HG03521 (cell line): Measurements from ENCODE around the gene HOXA7.

Experiments used
- ATAC-seq: cut with Tn5 transposase; IDR thresholded peaks from one replicate; pipeline ENCODE4 v1.9.1; 2021; ENCODE audit warnings: mild to moderate bottlenecking, moderate library complexity; ENCODE audit not compliant: unreplicated experiment

HOXA7 gene

GRCh38 chr7:27122077-27122910, 34.2 kb downstream of the HOXA7 start:
- ATAC-seq = no peak

DNA sequence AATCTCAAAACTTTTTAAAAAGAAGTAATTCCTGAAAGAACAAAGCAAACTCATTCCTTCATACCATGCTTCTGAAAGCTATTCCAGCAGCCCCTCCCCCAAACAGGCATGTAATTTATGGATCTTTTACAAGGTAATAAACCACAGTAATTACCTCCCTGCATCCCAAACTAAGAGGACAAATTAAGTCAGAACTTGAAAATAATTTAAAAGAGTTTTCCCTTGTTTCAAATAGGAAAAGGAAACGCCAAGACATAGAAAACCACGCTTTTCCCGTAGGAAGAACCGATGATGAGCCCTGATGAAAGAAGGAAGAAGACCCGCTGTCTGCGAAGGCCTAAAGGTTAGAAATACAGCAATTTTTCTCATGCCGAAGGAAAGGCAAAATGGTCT, 34.8 kb downstream of the HOXA7 start:
- no peak for ATAC-seq

- no peak for ATAC-seq
Measured at GRCh38 chr7:27119412-27119911, 37.0 kb downstream of the HOXA7 start.

DNA sequence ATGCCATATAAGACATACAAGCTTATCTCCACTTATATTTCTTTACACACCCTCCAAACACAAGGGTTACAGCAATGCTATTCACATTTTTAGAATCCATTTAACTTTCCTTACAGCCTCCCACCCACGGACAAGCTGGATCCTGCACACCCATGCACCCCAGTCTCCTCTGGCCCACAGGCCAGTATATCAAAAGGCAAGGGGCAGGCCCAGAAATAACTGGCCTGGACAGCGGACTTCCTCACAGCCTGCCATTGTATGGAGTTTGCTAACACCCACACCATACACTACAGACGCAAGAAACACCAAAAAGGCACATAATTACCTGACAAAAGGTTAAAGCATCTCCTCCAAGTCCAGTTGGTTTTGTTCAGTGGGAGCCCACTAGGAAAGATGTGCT, 37.9 kb downstream of the HOXA7 start:
- ATAC-seq = no peak

DNA sequence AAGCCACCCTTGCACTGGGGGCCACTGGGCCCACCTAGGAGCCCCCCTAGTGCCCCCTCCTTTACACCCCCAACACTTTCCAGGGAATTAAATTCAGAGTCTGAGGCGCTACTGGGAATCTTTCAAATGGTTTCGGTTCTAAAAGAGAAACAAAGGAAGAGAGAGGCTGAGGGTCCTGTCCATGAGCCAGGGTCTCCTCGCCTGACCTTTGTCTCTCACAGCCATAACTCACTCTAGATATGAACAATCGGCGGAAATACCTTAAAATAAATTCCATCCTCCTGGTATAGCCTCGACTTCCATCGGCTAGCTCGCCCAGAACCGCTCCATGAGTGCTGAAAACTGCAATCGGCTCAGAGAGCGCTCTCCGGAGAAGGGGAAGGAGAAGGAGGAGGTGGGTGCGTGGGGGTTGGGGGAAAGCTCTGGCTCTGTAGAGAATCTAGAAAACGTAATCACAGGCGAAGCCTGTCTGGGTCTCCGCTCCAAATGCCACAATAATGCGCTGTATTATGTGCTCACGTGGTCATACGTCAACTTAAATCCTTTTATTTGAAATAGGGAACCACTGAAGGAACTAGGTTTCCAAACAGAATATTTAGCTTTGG, 38.5 kb downstream of the HOXA7 start:
- ATAC-seq = no peak

GRCh38 chr7:27116962-27117886, 39.3 kb downstream of the HOXA7 start:
- ATAC-seq = no peak

GRCh38 chr7:27116031-27116961, 40.2 kb downstream of the HOXA7 start:
- ATAC-seq = no peak

- no peak for ATAC-seq
Measured at GRCh38 chr7:27115221-27116026, 41.1 kb downstream of the HOXA7 start.

DNA sequence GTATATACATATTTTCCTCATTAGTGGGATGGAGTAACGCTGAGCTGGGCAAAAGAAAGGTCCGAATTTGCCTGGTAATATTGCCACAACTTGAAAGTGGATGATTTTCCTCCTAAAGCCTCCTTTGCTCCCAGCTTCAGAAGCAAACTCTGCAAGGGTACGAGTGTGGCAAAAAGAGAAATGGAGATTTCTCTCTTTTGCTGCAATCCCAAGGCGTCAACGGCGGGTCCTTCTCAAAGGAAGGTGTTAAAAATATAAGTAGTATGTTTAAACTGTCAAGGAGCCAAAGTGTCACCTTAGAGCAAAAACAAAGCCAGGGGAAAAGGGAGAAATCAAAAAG, 41.6 kb downstream of the HOXA7 start:
- no peak for ATAC-seq

DNA sequence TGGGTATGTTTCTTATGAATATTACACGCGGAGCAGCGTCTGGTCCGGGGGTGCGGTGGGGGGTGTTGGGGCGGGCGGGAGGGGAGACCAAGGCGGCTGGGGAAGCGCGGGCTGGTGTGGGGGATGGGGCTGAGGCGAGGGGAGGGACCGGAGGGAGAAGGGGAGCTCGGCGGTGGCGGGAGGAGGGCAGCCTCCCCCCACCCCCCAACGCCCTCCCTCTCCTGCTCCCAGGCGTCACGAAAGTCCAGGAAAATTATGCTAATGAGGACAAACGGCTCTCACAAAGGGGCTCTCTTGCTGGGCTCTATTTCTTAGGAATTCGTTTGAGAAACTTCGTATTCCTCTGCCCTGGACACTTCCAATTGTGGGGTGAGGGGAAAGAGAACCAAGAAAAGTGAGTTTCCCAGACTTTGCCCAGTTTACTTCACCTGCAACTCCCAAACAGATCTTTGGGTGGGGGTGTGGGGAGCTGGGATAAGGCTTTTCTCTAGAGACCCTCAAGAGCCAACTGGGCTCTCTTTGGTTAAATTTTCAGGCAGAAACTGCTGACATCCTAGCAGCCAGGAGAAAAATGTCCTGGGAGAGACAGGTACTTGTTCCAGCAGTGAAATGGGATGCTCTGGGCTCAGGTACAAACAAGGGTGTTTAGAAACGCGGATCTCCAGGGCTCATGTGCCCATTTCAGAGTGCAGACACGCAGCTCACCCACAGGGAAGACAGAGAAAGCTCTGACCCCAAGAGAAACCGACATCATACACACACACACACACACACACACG, 42.3 kb downstream of the HOXA7 start:
- no peak for ATAC-seq

DNA sequence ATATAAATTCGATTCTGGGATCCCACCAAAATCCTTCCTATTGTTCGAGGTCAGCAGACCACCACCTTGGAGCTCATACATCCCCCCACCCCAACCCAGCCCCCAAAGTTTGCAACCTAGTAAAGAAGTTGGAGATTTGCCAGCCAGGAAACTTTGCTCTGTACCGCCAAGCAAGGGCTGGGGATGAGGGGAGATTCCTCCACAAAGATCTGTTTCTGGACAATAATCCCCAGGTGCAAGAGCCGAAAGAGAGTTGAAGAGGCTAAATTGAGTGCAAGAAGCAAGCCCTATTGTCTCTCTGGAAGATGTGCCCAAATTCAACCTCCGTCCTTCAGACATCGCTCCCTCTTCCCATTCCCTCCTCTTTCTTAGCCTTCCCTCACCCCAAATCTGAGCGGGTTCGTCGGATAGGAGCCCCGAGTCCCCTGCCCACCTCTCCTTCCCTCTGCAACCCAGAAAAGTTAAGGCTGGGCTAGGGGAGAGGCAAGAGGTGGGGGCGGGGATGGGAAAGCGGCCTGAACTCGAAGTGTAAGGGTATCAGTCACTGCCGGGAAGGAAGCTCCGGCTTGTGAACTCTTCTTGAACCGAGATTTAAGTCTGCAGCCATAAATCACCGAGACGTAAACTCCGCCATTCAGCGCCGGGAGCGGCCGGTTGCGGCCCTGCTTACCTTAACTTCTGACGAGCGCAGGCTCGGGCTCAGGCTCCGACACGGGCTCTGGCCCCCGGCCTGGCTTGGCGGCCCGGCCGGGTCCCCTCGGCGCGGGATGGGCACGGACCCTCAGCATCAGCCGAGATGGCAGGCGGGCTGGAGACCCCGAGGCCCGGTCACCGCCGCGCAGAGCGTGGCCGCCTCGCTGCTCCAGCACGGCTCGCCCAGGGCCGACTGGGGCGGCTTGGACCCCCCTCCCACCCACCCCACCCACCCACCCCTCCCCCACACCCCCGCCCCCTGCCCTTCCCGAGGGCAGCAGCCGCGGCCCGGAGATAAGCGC, 43.2 kb downstream of the HOXA7 start:
- ATAC-seq = no peak

- ATAC-seq = no peak
Measured at GRCh38 chr7:27112361-27112760, 44.1 kb downstream of the HOXA7 start.

DNA sequence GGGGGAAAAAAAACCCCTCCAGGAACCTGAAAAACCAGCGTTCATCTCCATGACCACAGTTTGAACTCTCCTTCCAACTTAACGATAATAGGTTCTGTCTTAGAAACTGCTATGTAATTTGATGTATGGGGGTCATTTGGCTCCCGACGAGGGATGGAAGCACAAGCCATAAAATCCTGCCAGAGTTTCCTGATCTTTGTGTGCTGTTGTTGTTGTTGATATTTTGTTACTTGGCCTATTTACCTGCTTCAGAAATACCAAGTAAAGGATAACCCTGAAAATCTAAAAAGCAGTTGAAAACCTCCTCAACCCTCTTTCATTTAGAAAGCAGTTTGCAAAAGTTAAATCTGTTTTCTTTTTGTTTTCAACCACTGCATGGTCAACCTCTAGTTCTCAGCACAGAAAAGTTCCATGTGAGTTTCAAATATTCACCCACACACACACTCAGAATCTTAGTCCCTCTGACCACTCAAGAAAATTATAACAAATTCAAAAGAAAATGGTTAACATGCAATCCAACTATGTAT, 44.7 kb downstream of the HOXA7 start:
- no peak for ATAC-seq

DNA sequence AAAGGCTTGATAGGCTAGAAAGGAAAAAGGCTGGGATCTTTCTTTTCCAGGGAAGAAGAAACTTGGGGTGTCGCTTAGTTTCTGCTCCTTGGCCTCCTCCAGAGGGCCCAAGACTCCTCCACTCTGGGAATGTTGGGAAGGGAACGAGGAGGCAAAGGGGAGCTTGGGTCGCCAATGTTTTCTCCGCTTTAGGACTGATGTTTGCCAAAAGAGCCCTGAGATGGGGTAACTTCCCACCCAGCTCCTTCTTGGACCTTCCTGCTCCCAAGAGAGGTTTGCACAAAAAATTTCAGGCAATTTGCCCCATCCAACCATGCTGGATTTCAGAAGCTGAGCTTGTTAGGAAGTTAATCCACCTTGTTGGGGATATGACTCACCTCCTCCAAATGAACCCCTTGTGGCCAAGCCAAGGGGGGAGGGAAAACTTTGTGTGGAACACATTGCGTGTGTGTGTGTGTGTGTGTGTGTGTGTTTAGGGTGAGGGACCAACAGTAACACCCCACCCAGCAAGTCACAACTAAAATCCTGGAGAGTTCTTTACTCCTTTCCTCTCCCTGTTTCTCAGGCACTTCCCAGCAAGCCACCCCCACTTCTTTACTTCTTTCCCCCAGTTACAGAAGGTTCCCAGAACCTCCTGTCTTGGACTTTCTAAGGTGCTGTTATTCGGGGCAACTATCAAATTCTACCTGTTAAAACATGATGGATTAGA, 45.3 kb downstream of the HOXA7 start:
- no peak for ATAC-seq

DNA sequence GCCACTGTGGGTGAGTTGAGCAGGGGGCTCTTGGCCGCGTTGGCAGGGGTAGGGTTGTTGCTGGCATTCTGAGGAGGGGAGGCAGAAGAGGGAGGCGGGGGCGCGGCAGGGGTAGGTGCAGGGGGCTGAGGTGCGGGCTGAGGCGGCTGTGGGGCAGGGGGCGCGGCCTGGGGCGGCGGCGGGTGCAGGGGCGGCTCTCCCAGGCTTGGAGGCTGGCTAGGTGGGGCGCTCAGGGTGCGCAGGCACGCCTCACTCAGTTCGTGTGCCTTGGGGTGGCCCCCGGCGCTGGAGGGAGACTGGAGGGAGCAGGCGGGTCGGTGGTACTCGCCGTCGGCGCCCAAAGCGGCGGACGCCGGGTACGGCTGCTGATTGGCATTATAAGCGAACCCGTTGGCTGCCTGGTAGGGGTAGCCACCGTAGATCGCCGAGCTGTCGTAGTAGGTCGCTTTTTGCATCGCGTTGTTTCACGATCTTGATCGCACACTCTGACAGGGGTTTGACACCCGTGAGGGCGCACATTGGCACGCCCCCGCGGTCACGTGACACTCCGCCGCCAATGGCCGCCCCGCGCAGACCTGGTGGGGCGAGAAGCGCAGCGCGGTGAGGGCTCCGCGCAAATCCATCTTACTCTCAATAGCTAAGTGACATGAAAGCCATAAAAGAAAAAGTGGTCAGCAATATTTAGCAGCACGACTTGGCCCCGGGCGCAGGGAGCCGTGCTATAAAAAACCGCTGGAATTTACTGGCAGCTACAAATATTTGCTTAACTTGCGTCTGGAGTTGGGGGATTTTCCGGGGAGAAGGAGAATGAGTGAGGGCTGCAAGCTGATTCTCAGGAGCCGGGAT, 46.1 kb downstream of the HOXA7 start:
- no peak for ATAC-seq
